A549 (cell line): ENCODE results near the gene TPBGL. TPM values are rescaled to one million over a fixed set of nuclear protein-coding genes. Genes with fewer than 3 reads are reported as not detected.
A peak's percentile ranks its signal among the peaks of the same experiment; 100 is the strongest.

ENCODE experiments used
- ATAC-seq, 2 experiments: fragments of 200-7000 bp in 1 of 2; fragments of >200 bp in 1 of 2; cut with Nextera tagmentation in 1 of 2; cut with Tn5 transposase in 1 of 2; 3 replicates each; pipeline versions ENCODE4 v1.8.0 to v1.9.1; 2018 to 2020; ENCODE audit warnings: mild to moderate bottlenecking in 1 of 2, moderate library complexity in 1 of 2
- CTCF ChIA-PET: fragments of 300-600 bp; sonication (Branson Sonifier 250); formaldehyde crosslinking; extraction: SDS; loops from one replicate; lab custom pipeline; 2021; ENCODE audit warnings: antibody characterized with exemption, inconsistent platforms; lab: Yijun Ruan, JAX
- POLR2A ChIA-PET: fragments of 350-600 bp; formaldehyde crosslinking; extraction: SDS; loops from one replicate; lab custom pipeline; 2021; ENCODE audit warnings: antibody characterized with exemption, inconsistent platforms; lab: Yijun Ruan, JAX
- DNase-seq, 2 experiments: peaks; one replicate each; pipeline versions ENCODE4 v3.0.0 to v3.0.0-alpha.2; 2011 to 2016; ENCODE audit warnings: low read depth in 1 of 2, low spot score in 1 of 2
- FAIRE-seq: peaks from 2 replicates; lab custom pipeline; 2011; peaks lifted over from hg19 to GRCh38; lab: Jason Lieb, UNC
- H3K27ac ChIP-seq, 2 experiments: fragments of >200 bp; sonication (Bioruptor Twin); formaldehyde crosslinking; 3 replicates each; pipeline ENCODE4 v1.5.1; 2016 to 2017
- H3K4me1 ChIP-seq: fragments of >200 bp; sonication (Bioruptor Twin); formaldehyde crosslinking; 3 replicates; pipeline ENCODE4 v1.6.1; 2016
- H3K4me2 ChIP-seq: fragments of >200 bp; sonication (Bioruptor Twin); formaldehyde crosslinking; 3 replicates; pipeline ENCODE4 v1.6.1; 2016
- H3K4me3 ChIP-seq: fragments of >200 bp; sonication (Bioruptor Twin); formaldehyde crosslinking; 3 replicates; pipeline ENCODE4 v1.5.1; 2016
- H3K9me3 ChIP-seq: fragments of >200 bp; sonication (Bioruptor Twin); formaldehyde crosslinking; 3 replicates; pipeline ENCODE4 v1.6.1; 2016
- CTCF ChIP-seq: fragments of >200 bp; sonication (Bioruptor Twin); formaldehyde crosslinking; IDR thresholded peaks from 3 replicates; pipeline ENCODE4 v1.5.1; 2016
- E2F6 ChIP-seq: IDR thresholded peaks from 2 replicates; pipeline ENCODE4 v1.6.1; 2012; ENCODE audit warnings: low read depth, borderline replicate concordance
- EP300 ChIP-seq, 2 experiments: fragments of >200 bp; sonication (Bioruptor Twin); formaldehyde crosslinking; IDR thresholded peaks; 2 replicates in 1 of 2; 3 replicates in 1 of 2; pipeline ENCODE4 v1.6.1; 2016 to 2017
- FOSL2 ChIP-seq, 2 experiments: fragments of 450-650 bp in 1 of 2; fragments of >200 bp in 1 of 2; sonication (Bioruptor Twin) in 1 of 2; formaldehyde crosslinking; IDR thresholded peaks; 2 replicates each; pipeline versions ENCODE4 v1.5.0 to v1.6.1; 2016 to 2020; ENCODE audit warnings: mild to moderate bottlenecking in 1 of 2, moderate library complexity in 1 of 2
- FOXS1 ChIP-seq: fragments of 250-450 bp; sonication (Bioruptor Pico); IDR thresholded peaks from 2 replicates; pipeline ENCODE4 v1.5.0; 2020; ENCODE audit warnings: mild to moderate bottlenecking, moderate library complexity
- HES2 ChIP-seq: fragments of >200 bp; sonication (Bioruptor Twin); formaldehyde crosslinking; IDR thresholded peaks from 2 replicates; pipeline ENCODE4 v1.6.1; 2016
- RAD21 ChIP-seq, 2 experiments: fragments of >200 bp in 1 of 2; sonication (Bioruptor Twin) in 1 of 2; formaldehyde crosslinking in 1 of 2; IDR thresholded peaks in 1 of 2; conservative IDR thresholded peaks in 1 of 2; 2 replicates in 1 of 2; 3 replicates in 1 of 2; pipeline ENCODE4 v1.6.1; 2012 to 2018; ENCODE audit warnings: inconsistent platforms in 1 of 2
- REST ChIP-seq: fragments of 200-600 bp; sonication (generic); IDR thresholded peaks from 2 replicates; pipeline ENCODE4 v1.6.1; 2016; ENCODE audit warnings: antibody characterized with exemption, mild to moderate bottlenecking, moderate library complexity
- RFX5 ChIP-seq: fragments of 450-650 bp; IDR thresholded peaks from 2 replicates; pipeline ENCODE4 v1.7.1; 2014; ENCODE audit warnings: antibody characterized with exemption, mild to moderate bottlenecking, moderate library complexity
- RNF2 ChIP-seq: fragments of 200-600 bp; sonication (generic); IDR thresholded peaks from 2 replicates; pipeline ENCODE4 v1.6.1; 2016; ENCODE audit warnings: low read depth, mild to moderate bottlenecking, antibody characterized with exemption, moderate library complexity, borderline replicate concordance
- WGBS: methylation state at CpG from one replicate; pipeline ENCODE4 v1.1.6; 2017; ENCODE audit errors: missing lambda C conversion rate; 5-methylcytosine and 5-hydroxymethylcytosine counted together
- polyA plus RNA-seq, 4 experiments: library from polyadenylated mRNA; depleted of rRNA in 3 of 4; stranded (reverse); fragments of >200 nt; fragmentation: RNase III in 1 of 4; extraction: RNeasy Plus Mini Kit Qiagen cat#74134 plus additional on column Dnase treatment in 1 of 4; gene quantifications; 2 replicates in 3 of 4; 3 replicates in 1 of 4; pipeline ENCODE4 v1.2.3, GENCODE V29; 2011 to 2017

The TPBGL gene
- polyA plus RNA-seq, 2 of the 4 experiments (the other 2 are of a cell fraction) = 0.03 to 0.12 TPM

- H3K27ac ChIP-seq = no peak overlapping the region
- ATAC-seq (no peak), FAIRE-seq (no peak), DNase-seq (no peak)
- no peak overlapping the region for H3K4me3 ChIP-seq
- ChIA-PET POLR2A (no interaction called here), CTCF (interaction anchor here (0.8 to 21.7 kb wide), 13 partner anchors 11 to 340 kb away, joined by 3 to 581 read pairs (median 7); partner anchors contain the start of gene TPBGL)
- no peaks in the 10 kb centered on the region for H3K9me3 ChIP-seq
- no peak overlapping the region for H3K4me2 ChIP-seq
- WGBS = 94% methylated on average over 2 of the region's 4 CpGs
- H3K4me1 ChIP-seq = peaks cover under 1% of the 10 kb centered on the region; the same call in 1 of the 3 replicates
- TF ChIP-seq FOSL2 (IDR thresholded peaks at IDR 0.05) = no peak
- no peak for TF ChIP-seq FOSL2 (CRISPR knock-in tag; IDR thresholded peaks at IDR 0.05)
- TF ChIP-seq RFX5 = no peak
- TF ChIP-seq RNF2 = no peak
These were observed 28.7 kb downstream of the TPBGL start for GRCh38 chr11:75269367-75269660.

GRCh38 chr11:75269896-75270295 is 29.3 kb downstream of the TPBGL start:
- no peak for DNase-seq
- WGBS = 84% methylated on average over 9 of the region's 9 CpGs

GRCh38 chr11:75270896-75271418 is 30.4 kb downstream of the TPBGL start:
- no peaks in the 10 kb centered on the region for H3K9me3 ChIP-seq
- peak; percentile 49 to 63; a peak in 3 of 6 replicates for ATAC-seq
- H3K4me1 ChIP-seq = no peaks in the 10 kb centered on the region
- WGBS = 64% methylated on average over 3 of the region's 3 CpGs
- FAIRE-seq = peak; percentile 86
- CTCF ChIA-PET = interaction anchor here (0.6 to 21.7 kb wide), 34 partner anchors 9 to 776 kb away, joined by 3 to 581 read pairs (median 4); partner anchors contain the start of genes SLCO2B1 and TPBGL
- H3K4me2 ChIP-seq = no peak overlapping the region
- TF ChIP-seq RAD21 (conservative IDR thresholded peaks at IDR 0.05 in 1 of 2, IDR thresholded peaks at IDR 0.05 in 1 of 2) (peak; percentile 53 to 56; a peak in 4 of 5 replicates), EP300 (IDR thresholded peaks at IDR 0.05) (no peak), CTCF (peak; percentile 56)
- DNase-seq = peak; percentile 37 to 47
- POLR2A ChIA-PET = no interaction called here
- no peak overlapping the region for H3K27ac ChIP-seq
- no peak overlapping the region for H3K4me3 ChIP-seq

More at GRCh38 chr11:75269896-75270295, 29.3 kb downstream of the TPBGL start:
- no peak for ATAC-seq
- Histone ChIP-seq H3K4me1 (no peaks in the 10 kb centered on the region), H3K9me3 (no peaks in the 10 kb centered on the region), H3K27ac (no peak overlapping the region), H3K4me2 (no peak overlapping the region), H3K4me3 (no peak overlapping the region)
- CTCF ChIA-PET = interaction anchor here (0.7 to 21.7 kb wide), 21 partner anchors 11 to 341 kb away, joined by 3 to 581 read pairs (median 7); partner anchors contain the start of genes SLCO2B1 and TPBGL
- POLR2A ChIA-PET = no interaction called here
- no peak for TF ChIP-seq HES2
- no peak for TF ChIP-seq FOXS1
- TF ChIP-seq REST = no peak
- TF ChIP-seq FOSL2 (IDR thresholded peaks at IDR 0.05) = no peak
- TF ChIP-seq FOSL2 (CRISPR knock-in tag; IDR thresholded peaks at IDR 0.05) = no peak
- no peak for TF ChIP-seq E2F6
- FAIRE-seq = no peak
